Large intestine (tissue), 3 donors: ENCODE measurements around the gene SERPINF2. TPM values are rescaled to one million over a fixed set of nuclear protein-coding genes. Genes with fewer than 3 reads are reported as not detected.

Source experiments
- DNase-seq, 2 donors: peaks; one replicate each; pipeline versions ENCODE4 v3.0.0 to v3.0.0-alpha.2; 2013
- H3K27ac ChIP-seq: one replicate; pipeline ENCODE4 v1.5.1; 2013; ENCODE audit warnings: low read length
- H3K27me3 ChIP-seq: 2 replicates; pipeline ENCODE4 v1.6.1; 2013; ENCODE audit warnings: low read length; ENCODE audit not compliant: control insufficient read depth, insufficient read depth
- H3K36me3 ChIP-seq: 2 replicates; pipeline ENCODE4 v1.6.1; 2013; ENCODE audit warnings: low read length; ENCODE audit not compliant: control insufficient read depth, insufficient read depth
- H3K4me1 ChIP-seq: one replicate; pipeline ENCODE4 v1.6.1; 2013; ENCODE audit warnings: low read length; ENCODE audit not compliant: control insufficient read depth, insufficient read depth
- H3K4me3 ChIP-seq: one replicate; pipeline ENCODE4 v1.5.1; 2013; ENCODE audit warnings: low read length
- H3K9me3 ChIP-seq: one replicate; pipeline ENCODE4 v1.6.1; 2013; ENCODE audit warnings: mild to moderate bottlenecking, low read depth, low read length, moderate library complexity; ENCODE audit not compliant: control insufficient read depth
- WGBS: methylation state at CpG from one replicate; pipeline ENCODE4 v1.1.5; 2013; ENCODE audit warnings: low lambda C conversion rate; ENCODE audit not compliant: insufficient coverage; 5-methylcytosine and 5-hydroxymethylcytosine counted together
- polyA plus RNA-seq: library from polyadenylated mRNA; unstranded; fragments of 120-200 nt; gene quantifications from one replicate; pipeline ENCODE4 v1.2.1, GENCODE V29; 2013

SERPINF2 gene
- polyA plus RNA-seq, 1 donor: 14.3 TPM

DNA sequence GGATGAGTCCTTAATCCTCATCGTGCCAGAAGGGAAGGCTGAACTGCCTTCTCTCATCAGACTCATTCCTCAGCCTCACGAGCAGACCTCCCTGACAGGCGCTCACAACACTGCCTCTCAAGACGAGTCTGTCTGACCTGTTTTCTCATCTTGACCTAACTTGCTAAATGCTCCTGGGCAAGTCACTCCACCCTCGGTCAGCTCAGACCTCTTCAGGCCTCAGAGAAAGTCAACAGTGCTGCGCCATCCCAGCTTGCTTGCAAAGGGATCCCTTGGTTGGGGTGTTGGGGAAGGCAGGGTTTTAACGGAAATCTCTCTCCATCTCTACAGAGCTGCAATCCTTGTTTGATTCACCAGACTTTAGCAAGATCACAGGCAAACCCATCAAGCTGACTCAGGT lies 34.2 kb downstream of the SERPINF2 start:
- Histone ChIP-seq H3K4me3 (no peak overlapping the region), H3K27ac (no peak overlapping the region), H3K36me3 (peaks cover 41% of the 10 kb centered on the region), H3K27me3 (no peaks in the 10 kb centered on the region), H3K4me1 (no peaks in the 10 kb centered on the region), H3K9me3 (no peaks in the 10 kb centered on the region)
- no peak for DNase-seq
- 86% methylated on average over 3 of the region's 7 CpGs for WGBS

DNA sequence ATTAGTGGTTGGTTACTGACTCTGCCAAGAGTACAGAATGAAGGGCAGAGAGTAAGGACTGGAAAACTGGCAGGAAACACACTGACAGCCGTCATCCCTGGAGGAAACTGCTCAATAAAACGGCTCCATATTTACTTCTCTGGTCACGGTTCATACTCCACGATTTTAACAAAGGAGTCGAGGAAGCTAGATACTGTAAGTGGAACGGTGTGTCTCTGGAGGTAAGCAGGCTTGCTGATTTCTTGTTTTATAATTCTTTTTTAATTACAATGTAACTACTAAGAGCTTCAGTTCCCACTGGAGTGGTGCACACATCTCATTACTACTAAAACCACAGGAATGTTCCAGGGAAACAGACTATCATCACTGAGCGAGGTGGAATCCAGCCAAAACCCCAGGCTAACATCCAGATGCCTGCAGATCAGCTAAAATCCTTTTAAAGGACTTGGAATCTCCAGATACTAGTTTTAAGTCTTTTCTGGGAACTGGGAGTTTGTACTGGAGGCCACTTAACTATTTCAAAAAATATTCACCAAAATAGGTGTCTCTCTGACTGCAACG lies 37.0 kb downstream of the SERPINF2 start:
- Histone ChIP-seq H3K4me1 (peaks cover 15% of the 10 kb centered on the region), H3K4me3 (no peak overlapping the region), H3K36me3 (peaks cover 61% of the 10 kb centered on the region), H3K9me3 (no peaks in the 10 kb centered on the region), H3K27me3 (no peaks in the 10 kb centered on the region), H3K27ac (peak overlapping the region; percentile 65)
- DNase-seq: peak in 1 of 2 donors; percentile 49
- WGBS: no CpG with 5 or more reads among the region's 8 CpGs

DNA sequence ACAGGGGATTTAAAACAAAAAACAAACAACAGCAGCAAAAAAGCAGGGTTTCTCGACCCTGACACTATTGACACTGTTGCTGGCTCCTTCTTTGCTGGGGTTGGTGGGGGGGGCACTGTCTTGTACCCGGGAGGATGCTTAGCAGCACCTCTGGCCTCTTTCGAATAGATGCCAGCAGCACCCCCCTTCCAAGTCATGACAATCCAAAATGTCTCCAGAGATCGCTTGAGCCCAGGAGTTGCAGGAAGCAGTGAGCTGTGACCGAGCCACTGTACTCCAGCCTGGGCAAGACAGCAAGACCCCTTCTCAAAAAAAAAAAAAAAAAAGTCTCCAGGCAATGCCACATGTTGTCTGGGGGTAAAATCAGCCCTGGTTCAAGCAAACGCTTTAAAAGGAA lies 39.5 kb downstream of the SERPINF2 start:
- peaks cover 30% of the 10 kb centered on the region for H3K4me1 ChIP-seq
- no peaks in the 10 kb centered on the region for H3K9me3 ChIP-seq
- no peaks in the 10 kb centered on the region for H3K27me3 ChIP-seq
- H3K4me3 ChIP-seq: no peak overlapping the region
- no CpG with 5 or more reads among the region's 6 CpGs for WGBS
- DNase-seq: no peak
- no peak overlapping the region for H3K27ac ChIP-seq
- peaks cover 62% of the 10 kb centered on the region for H3K36me3 ChIP-seq

DNA sequence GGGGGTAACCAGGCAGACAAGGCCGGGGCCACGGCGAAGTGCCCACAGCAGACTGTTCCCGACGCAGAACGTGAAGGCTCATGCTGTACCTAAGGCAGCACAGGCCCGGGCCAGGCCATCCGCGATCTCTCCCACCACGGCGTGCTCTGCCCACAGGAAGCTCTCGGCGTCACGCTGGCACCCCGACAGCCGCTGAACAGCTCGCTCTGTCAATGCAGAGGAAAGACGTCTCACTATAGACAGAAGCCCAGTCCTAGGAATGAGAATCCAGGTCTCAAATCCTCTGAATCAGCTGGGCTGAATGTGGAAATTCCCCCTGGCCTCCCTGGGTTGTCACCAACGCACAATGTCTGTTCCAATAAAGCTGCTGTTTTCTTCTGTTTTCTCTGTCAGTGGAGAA lies 40.6 kb downstream of the SERPINF2 start:
- H3K4me3 ChIP-seq: no peak overlapping the region

DNA sequence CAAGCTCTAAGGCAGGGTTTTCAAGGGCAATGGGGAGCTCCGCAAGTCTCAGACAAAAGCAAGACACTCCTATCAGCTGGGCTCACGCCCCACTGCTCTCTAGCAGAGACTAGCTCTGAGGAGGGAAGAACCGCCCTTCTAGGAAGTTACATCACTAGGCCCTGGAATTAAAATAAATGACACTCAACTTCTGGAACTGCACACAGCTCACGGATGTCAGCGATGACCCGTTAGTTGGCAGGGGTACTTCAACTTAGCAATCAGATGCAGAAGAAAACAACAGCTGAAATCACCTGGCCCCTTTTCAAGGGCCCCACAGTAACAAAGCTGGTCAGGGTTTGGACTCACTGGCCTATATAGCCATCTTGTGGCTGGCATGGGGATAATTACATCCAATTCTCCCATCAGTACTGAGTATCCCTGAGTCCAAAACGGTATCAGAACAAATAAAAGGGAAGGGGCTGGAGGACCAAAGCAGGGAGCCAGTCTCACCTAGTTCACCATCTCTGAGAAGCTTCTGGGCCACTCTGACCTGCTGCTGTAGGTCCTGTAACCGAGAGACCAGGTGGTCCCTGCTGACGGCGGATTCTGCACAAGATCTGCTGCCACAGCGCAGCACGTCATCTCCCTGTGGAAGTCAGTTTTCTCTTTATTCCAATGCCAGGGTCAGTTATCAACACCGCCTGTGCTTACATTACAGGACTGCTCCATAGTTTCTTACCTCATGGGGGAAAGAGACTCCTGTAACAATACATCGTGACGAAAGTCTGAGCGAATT lies 41.4 kb downstream of the SERPINF2 start:
- no peaks in the 10 kb centered on the region for H3K9me3 ChIP-seq
- DNase-seq: peak; percentile 76 to 79
- peaks cover 37% of the 10 kb centered on the region for H3K4me1 ChIP-seq
- H3K36me3 ChIP-seq: peaks cover 47% of the 10 kb centered on the region
- H3K27me3 ChIP-seq: no peaks in the 10 kb centered on the region
- H3K4me3 ChIP-seq: no peak overlapping the region
- H3K27ac ChIP-seq: peak overlapping the region; percentile 81
- WGBS: 67% methylated on average over 3 of the region's 16 CpGs

More for the DNA sequence above, 40.6 kb downstream of the SERPINF2 start:
- Histone ChIP-seq H3K4me1 (peaks cover 37% of the 10 kb centered on the region), H3K27ac (peak overlapping the region; percentile 81), H3K9me3 (no peaks in the 10 kb centered on the region), H3K36me3 (peaks cover 53% of the 10 kb centered on the region), H3K27me3 (no peaks in the 10 kb centered on the region)
- no CpG with 5 or more reads among the region's 19 CpGs for WGBS
- no peak for DNase-seq

DNA sequence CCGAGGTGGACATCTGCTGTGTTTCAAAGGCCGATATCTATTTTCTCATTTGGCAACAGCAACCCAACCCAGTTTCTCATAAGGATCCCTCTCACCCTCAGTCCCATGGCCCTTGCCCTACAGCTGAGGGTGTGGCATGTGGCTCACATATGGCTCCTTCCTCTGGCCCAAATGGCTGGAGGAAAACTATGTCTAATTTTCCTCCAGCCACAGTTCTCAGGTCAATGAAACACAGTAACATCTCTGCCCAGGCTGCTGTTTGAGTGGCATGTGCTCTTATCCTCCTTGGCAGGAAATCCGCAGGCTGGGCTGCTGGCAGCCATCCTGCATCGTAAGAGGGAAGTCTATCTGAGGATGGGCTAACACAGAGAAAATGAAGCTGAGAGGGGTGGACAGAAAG lies 43.3 kb downstream of the SERPINF2 start:
- peaks cover 37% of the 10 kb centered on the region for H3K4me1 ChIP-seq
- H3K9me3 ChIP-seq: no peaks in the 10 kb centered on the region
- no CpG with 5 or more reads among the region's 4 CpGs for WGBS
- no peak for DNase-seq
- H3K36me3 ChIP-seq: peaks cover 47% of the 10 kb centered on the region
- peak overlapping the region; percentile 90 for H3K27ac ChIP-seq
- no peaks in the 10 kb centered on the region for H3K27me3 ChIP-seq
- no peak overlapping the region for H3K4me3 ChIP-seq

DNA sequence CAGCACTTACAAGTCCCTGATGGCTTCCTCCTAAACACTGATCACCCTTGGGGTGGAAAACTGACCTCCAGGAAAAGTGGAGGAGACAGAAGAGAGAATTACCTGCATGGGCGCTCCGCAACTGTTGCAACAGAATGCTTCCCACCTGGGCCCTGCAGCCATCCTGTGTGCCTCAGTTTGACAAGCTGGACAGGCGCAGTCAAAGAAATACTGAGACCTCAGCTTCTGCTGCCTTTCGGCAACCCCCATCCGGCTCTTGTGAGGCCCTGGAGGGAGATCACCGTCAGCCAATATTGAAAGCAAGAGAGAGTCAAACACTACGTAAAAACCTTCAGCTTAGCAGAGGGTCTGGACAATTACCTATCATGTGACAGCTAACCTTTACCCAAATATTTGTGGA lies 44.0 kb downstream of the SERPINF2 start:
- no CpG with 5 or more reads among the region's 7 CpGs for WGBS
- Histone ChIP-seq H3K4me3 (no peak overlapping the region), H3K36me3 (peaks cover 39% of the 10 kb centered on the region), H3K27ac (peak overlapping the region; percentile 90), H3K27me3 (no peaks in the 10 kb centered on the region), H3K9me3 (no peaks in the 10 kb centered on the region), H3K4me1 (peaks cover 37% of the 10 kb centered on the region)
- no peak for DNase-seq

DNA sequence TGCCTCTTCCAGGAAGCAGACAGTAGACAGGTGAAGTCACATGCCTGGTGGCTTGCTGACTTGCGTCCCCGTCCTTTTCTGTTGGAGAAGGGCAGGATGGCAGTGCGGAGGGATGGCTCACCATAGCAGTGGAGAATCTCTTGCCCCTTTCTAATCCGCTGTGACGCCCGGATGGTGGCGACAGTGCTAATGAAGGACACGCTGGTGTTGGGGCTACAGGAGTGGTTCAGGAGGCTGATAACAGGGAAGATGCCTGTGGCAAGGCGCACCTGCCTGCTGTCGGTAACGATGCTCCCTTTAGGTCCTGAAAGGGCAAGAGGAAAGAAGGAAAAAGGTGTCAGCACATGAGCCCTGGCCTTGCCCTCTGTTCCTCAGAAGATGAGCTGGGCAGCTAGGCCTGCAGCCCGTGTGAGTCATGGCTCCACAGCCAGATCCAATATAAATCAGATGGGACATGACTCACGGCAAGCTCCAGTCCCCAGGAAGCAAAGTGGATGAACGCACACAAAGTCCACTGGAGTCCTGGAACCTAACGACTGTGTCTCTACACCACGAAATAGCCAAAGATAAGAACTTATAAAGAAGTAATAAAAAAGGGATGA lies 44.7 kb downstream of the SERPINF2 start:
- Histone ChIP-seq H3K9me3 (no peaks in the 10 kb centered on the region), H3K27me3 (no peaks in the 10 kb centered on the region), H3K27ac (peak overlapping the region; percentile 90), H3K4me1 (peaks cover 37% of the 10 kb centered on the region), H3K4me3 (no peak overlapping the region), H3K36me3 (peaks cover 32% of the 10 kb centered on the region)
- DNase-seq: peak; percentile 96 to 97
- no CpG with 5 or more reads among the region's 16 CpGs for WGBS

DNA sequence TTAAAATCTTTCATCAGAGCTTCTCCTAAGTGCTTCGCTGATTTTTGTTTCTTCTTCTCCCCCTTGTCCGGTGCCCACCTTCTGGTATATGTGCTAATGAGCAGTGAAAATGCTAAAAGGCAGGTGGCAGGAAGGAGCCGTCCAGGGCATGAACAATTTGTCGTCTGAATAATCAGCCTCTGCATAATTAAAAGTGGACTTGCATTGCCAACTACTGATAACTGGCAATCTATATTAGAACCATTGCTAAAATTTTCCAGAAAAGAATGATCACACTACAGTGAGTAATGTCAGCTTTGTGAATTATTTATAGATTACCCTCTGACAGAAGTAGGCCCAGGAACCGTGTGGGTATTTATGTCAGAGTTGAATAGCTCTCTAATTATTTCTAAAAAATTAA lies 47.3 kb downstream of the SERPINF2 start:
- Histone ChIP-seq H3K27me3 (no peaks in the 10 kb centered on the region), H3K36me3 (peaks cover 19% of the 10 kb centered on the region), H3K4me3 (no peak overlapping the region), H3K9me3 (no peaks in the 10 kb centered on the region), H3K4me1 (peaks cover 29% of the 10 kb centered on the region), H3K27ac (no peak overlapping the region)
- WGBS: 100% methylated on average over 1 of the region's 5 CpGs
- DNase-seq: no peak

DNA sequence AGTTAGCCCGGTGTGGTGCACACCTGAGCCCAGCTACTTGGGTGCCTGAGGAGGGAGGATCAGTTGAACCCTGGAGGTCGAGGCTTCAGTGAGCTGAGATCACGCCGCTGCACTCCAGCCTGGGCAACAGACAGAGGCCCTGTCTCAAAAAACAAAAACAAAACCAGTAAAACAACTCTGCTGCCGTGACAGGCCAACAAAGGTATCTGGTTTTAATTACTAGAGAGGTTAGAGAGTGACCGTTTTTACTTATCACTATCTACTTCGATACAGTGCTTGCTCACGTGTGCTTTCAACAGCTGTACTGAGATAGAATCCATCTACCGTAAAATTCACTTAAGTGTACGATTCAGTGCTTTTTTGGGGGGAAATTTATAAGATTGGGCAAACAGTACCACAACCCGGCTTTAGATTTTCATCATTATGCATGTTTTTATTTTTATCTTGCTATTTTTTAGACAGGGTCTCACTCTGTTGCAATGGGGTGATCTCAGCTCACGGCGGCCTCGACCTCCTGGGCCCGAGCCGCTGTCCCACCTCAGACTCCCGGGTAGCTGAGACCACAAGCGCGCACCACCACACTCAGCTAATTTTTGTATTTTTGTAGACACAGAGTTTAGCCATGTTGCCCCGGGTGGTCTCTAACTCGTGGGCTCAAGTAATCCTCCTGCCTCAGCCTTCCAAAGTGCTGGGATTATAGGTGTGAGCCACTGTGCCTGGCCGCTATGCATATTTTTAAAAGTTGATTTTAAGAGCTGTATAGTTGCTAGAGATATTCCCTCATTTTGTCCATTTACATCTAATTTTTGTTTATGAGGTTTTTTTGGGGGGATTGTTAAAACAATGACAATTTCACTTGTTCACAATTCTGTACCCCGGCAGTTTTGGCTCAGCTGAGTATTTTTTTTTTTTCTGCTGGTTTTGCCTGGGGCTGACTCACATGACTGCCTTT lies 50.1 kb downstream of the SERPINF2 start:
- peak overlapping the region; percentile 10 for H3K27ac ChIP-seq
- no peak for DNase-seq

More for the DNA sequence above, 50.1 kb downstream of the SERPINF2 start:
- H3K4me3 ChIP-seq: no peak overlapping the region
- 63% methylated on average over 4 of the region's 23 CpGs for WGBS
- peaks cover 2% of the 10 kb centered on the region for H3K36me3 ChIP-seq
- H3K9me3 ChIP-seq: no peaks in the 10 kb centered on the region
- peaks cover 14% of the 10 kb centered on the region for H3K4me1 ChIP-seq
- no peaks in the 10 kb centered on the region for H3K27me3 ChIP-seq
